Right renal cortex interstitium (tissue), 3 donors: ENCODE results near the gene SLC6A17. TPM values are rescaled to one million over a fixed set of nuclear protein-coding genes. Genes with fewer than 3 reads are reported as not detected.

ENCODE experiments used
- DNase-seq, 3 donors: peaks; one replicate each; pipeline ENCODE4 v3.0.0-alpha.2; 2013; ENCODE audit warnings: low read depth in 3 of 3, low spot score in 2 of 3
- polyA plus RNA-seq, 3 donors: library from polyadenylated mRNA; unstranded; fragments of 120-200 nt; gene quantifications; one replicate each; pipeline ENCODE4 v1.2.1, GENCODE V29; 2013; ENCODE audit not compliant: insufficient read length in 3 of 3

The SLC6A17 gene
- polyA plus RNA-seq, 3 donors = 0.79 to 0.89 (median 0.83) TPM

DNA sequence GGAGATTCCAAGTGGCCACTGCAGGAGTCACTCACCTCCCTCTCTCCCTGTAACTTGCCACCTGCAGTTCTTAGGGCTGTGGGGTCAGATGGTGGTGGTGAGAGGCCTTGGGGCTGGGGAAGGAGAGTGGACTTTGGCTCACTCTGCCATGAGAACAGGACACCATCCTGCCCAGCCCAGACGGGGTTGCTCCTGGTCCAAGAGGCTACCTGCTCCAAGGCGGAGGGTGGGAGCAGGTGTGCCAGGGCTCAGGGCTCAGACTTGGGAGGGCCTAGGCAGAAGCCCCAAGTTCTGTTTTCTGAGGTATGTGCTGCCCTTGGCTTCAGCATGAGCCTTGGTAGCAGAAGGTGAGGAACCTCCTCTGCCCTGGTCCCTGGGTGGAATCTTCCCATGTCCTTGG lies 48.5 kb downstream of the SLC6A17 start:
- no peak for DNase-seq

DNA sequence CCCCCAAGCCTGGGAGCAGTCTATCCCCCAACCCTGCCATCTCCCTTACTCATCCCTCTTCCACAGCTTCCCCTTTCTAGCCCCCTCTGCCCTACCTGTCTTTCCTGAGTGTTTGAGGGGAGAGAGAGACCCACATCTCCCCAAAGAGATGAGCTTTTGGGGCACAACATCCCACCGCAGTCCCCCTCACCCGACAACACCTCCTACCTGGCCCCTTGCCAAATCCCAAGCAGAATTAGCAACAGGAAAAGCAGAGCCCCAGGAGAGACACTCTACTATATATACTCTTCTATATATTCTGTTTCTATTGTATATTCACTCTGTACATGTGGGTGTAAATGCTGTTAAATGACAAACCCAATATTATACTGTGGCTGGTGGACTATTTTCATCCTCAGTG lies 49.9 kb downstream of the SLC6A17 start:
- no peak for DNase-seq

DNA sequence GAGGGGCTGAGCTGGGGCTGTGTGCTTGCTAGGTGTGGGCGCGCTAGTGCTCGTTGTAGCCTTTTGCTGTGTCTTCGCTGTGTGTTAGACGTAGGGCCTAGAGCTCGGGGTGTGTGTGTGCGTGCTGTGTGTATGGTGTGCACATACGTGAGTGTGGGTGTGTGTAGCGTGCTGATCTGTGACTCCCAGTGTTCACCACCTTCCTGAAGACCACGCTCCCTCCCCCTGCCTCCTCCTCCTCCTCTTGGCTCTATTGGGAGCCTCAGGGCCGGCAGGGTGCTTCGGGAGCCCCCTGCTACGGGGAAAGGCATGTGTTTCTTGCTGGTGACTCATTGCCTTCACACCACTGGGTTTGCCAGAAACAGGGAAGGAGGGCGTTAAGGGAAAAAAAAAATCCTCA lies 50.4 kb downstream of the SLC6A17 start:
- no peak for DNase-seq

DNA sequence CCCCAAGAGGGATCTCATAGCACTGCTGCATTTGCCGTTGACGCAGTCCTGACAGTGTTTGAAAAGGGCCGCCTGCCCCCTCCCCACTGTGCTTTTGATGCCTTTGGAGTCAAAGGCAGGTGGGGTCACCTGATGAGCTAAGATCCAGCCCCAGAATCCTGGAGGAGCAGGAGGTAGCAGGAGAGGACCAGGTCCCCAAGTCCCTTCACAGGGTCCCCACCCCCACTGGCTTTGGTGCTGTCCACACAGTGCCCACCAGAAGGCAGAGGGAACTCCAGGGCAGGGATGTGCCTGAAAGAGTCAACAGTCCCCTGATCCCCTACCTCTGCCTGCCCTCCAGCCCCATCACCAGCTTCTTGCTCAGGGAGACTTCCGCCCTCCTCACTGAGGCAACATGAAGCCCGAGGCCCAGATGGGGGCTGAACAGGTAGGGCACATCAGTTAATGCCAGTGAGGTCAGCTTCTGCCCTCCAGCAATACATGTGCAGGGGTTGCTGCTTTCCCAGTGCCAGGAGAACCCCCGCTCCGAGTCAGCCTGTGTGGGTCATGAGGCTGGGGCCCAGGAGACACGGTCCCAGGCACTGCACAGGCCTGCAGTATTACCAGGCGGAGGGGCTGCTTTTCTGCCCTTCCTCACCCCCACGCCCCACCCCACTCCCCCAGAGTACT lies 51.0 kb downstream of the SLC6A17 start:
- DNase-seq = no peak

DNA sequence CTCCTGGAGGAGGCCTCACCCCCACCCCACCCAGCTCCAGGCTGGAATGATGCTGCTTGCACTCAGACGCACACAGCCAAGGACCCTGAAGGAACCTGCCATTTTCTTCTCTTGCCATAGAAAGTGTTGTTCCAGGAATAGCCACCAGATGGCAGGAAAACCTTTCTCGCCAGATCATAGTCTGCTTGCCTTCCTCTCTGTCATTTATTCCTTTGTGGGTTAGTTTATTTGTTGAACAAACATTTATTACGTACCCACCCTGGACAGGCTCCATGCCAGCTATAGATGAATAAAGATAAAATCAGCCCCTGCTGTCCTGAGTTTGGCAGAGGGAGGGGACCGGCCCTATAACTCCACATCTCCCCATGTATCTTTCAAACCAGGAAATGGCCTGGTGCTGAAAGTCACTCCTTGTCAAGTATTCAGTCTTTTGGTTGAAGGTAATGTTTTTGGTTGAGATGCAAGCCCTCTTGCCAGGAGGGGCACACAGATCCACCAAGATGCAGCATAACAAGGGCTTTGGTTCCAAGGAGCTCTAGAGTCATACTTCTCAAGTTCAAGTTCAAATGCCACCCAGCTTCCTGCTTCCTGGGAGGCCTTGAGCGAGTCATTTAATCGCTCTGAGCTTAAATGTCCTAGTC lies 52.8 kb downstream of the SLC6A17 start:
- peak in 1 of 3 donors; percentile 66 for DNase-seq

DNA sequence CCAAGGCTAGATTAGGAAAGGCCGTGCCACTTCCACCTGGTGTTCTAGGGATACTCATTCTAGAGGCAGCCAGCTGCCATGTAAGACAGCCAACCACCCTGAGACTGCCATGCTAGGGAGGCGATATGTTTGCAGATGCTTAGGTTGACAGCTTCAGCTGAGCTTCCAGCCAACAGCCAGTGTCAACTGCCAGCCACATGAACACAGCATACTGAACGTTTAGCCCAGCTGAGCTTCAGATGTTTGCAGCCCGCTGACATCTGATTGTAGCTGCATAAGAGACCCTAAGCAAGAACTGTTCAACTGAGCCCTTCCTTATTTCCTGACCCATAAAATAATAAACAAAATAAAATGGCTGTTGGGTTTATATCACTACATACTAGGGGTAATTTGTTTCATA lies 54.9 kb downstream of the SLC6A17 start:
- no peak for DNase-seq

DNA sequence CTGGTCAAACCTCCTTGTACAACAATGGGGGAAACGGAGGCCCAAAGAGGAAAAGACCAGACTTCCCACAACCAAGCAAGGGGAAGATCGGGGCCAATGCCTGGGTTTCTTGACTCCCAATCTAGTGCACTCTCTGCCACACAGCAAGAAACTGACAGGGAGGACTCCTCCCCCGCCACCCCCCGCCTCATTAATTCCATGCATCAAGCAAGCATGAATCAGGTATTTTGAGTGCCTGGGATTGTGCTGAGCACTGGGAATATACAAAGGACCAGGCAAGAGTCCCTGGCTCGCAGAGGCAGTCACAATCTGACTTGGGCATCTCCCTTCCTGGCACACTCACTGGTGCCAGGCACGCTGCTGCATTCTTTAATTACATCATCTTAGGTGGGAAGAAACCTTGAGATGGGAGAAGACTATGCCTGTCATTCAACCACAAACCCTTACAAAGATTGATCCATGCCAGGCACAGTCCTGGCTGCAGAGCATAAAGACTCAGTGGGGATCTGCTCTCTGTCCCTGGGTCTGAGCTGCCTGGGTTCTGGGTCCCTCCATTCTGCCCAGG lies 55.4 kb downstream of the SLC6A17 start:
- no peak for DNase-seq

DNA sequence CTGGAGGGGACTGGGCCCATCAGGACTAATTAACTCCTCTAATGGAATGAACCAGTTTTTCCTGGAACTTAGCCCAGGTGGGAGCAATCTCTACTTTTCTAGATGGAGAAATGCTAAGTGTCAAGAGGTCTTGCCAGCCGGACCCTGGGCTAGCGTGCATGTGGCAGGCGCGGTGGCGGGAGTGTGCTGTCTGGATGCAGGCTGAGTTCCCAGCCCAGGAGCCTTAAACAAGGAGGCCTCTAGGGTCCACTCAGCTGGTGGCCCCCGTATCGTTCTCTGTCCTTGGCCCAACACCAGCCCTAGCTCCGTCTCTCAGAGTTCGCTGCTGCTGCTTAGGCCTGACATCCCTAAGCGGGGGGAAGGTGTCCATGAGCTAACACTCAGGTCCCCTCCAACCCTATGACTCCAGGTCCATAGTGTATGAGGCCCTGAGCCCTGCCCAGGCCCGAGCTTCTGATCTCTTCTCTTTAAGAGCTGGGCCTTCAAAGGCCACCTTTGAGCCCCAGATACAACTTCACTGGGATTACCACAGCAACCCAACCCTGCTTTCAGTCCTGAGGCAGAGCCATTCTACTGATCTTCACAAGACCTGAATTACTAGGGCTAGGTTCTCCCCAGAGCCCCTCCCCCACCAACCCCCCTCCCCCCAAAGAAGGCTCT lies 56.1 kb downstream of the SLC6A17 start:
- DNase-seq = no peak

DNA sequence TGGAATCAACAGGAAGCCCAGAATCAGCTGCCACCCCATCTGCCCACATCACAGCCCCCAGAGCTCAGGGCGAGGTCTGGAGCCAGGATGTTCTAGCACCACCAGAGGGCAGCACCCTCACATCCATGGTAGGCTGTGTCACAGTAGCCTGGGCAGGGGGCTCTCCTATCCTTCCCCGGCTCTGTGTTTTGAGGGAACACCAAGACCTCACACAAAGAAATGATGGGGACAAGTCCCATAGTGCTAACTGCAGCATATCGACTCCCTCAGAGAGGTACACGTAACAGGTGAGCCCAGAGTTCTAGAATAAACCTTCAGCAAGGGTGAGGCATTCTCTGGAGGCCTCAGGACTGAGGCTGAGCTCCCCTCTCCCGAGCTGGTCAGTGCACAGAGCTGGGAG lies 57.5 kb downstream of the SLC6A17 start:
- no peak for DNase-seq

DNA sequence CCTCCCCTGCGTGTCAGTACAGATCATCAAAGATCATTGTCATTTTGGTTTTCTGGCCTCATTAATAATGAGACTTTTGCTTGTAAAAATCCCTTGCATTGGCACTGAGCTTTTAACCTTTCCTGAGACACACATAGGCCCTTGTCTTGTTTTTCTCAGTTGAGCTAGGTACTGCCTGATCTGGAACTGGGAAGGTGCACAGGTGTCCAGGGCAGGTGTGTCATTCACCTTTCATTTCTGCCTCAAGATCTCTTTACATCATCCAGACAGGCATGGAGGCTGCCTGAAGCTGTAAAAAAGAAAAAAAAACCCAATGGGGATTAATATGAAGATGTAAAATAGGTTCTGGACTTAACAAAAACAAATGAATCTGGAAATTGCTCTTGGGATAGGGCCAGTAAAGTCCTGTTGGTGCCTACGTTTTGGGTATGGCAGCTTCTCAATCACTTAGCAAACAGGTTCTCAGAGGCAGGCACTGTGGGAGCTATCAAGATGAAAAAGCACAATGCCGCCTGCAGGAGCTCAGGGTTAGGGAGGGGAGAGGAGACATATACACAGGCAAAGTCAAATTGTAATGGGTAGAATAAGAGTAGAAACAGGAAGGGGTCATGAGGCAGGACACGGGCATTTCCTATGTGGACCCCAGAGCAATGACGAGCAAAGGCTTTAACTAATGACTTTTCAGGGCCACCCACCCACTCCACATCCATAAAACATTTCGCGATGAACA lies 58.8 kb downstream of the SLC6A17 start:
- DNase-seq = no peak

DNA sequence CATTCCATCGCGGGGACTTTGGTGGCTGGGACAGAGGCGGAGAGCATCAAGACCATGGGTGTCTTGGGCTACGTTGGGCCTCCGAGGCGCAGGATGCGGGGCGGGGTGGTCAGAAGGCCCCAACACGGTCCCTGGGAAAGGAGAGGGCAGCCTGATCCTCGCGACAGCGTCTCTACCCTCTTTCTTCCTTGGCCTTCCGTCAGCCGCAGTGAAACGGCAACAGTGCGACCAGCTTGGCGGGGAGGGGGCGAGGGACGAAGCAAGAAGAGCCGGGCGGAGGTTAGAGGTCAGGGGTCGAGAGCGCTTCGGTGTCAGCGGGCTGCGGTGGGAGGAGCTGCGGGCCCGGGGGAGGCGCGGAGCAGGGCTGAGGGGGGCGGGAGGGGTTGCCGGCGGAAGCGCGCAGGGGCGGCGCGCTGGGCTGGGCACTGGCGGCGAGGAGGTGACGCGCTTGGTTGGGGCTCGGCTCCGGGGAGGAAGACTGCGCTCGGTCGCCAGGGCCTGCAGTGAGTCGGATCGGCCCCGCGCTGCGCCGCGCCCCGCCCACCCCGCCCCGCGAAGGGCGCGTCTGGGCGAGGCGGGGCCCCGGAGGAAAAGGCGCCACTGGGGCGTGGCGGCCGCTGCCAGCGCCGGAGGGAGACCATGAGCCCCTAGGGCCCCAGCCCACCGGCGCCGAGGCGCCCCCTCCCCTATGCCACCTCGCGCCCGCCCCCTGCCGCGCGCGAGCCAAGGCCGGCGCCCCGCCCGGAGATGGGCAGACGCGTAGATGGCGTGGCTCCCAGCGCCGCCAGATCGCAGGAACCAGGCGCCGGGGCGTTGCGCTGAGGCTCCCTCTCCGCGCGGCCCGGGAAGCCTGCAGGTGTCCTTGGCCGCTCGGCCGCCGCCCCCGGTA lies 59.7 kb downstream of the SLC6A17 start, which contains the start of gene KCNC4:
Gene KCNC4, plus strand, starts transcription at position 600 of the 889 bp plus-strand sequence. CDS start 1,186 bp downstream, outside the sequence.
- DNase-seq = no peak

DNA sequence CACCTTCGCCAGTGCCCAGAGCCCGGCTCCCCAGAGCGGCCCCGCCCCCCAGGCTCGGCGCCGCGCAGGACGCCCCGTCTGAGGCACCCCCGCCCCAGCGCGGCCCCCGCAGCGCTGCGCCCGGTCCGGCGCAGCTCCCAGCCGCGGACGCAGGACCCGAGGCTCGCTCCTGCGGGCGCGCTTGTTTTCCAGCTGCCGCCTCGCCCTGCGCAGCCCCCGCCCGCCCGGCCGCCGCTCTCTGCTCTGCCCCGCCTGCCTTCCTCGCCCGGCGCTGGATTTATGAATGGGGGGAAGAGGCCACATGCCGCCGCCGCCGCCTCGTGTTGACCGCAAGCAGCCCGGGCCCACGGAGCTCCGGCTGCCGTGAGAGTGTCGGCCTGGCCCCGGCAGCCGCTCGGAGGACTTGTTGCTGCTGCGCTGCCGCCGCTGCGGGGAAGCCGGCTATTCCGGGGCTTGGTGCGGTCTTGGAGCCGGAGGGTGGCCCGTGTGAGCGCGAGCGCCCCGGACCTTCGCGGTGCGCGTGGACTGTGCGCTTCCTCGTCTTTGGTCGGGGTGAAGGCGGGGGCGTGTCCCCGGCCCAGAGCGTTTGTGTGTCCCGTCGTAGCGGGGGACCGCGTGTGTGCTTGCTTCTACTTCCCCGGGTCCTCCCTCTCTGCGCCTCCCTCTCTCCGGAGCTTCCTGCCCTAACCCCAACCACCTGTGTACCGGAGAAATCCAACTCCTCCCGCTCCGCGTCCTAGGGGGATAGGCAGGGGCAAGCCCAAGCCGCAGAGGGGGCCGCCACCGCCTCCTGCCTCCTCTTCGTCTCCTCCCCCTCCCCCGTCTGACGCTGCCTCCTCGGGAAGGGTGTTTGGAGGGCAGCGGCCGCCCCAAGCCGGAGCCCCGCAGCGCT lies 60.6 kb downstream of the SLC6A17 start:
- DNase-seq = no peak

DNA sequence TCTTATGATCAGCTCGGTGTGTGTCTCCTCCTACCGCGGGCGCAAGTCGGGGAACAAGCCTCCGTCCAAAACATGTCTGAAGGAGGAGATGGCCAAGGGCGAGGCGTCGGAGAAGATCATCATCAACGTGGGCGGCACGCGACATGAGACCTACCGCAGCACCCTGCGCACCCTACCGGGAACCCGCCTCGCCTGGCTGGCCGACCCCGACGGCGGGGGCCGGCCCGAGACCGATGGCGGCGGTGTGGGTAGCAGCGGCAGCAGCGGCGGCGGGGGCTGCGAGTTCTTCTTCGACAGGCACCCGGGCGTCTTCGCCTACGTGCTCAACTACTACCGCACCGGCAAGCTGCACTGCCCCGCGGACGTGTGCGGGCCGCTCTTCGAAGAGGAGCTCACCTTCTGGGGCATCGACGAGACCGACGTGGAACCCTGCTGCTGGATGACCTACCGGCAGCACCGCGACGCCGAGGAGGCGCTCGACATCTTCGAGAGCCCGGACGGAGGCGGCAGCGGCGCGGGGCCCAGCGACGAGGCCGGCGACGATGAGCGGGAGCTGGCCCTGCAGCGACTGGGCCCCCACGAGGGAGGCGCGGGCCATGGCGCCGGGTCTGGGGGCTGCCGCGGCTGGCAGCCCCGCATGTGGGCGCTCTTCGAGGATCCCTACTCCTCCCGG lies 61.3 kb downstream of the SLC6A17 start:
- no peak for DNase-seq

DNA sequence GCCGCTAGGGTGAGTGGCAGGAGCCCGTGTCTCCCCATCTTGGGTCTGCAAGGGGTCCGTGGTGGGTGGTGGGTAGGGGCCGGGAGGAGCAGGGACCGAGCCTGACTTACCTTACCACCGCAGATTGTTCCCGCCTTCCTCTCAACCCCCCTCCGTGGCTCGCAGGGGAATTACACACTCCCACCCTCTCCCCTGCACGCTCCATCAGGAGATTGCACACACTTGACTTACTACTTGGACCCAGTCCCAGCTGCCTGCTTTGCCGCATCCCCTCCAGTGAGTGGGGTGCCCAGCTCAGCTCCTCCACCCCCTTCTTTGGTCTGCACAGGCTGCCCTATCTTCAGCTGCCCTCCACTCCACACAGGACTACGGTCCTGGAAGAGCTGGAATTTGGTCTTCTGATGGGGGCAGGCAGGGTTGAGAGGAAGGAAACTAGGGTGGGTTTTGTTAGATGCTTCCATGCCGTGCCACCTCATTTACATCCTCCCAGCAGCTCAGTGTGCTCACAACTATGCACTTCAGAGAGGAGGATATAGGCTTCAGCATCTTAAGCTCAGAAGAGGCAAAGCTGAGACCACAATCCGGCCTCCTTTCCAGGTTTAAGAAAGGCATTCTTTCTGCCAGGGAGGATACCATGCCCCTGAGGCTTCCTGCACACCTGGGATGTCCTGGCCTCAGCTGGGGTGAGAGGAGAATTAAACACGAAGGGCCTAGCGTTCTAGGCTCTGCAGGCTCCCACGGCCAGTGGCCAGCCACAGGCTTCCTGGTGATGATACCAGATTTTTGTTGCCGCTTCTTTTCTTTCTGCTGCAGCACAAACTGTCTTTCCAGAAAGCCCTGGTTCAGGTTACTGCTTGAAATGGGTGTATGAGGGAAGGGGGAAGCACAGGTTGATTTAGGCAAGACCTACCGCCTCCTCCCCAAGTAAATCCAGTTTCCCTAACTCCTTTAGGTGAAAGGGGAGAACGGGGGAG lies 62.2 kb downstream of the SLC6A17 start:
- no peak for DNase-seq

DNA sequence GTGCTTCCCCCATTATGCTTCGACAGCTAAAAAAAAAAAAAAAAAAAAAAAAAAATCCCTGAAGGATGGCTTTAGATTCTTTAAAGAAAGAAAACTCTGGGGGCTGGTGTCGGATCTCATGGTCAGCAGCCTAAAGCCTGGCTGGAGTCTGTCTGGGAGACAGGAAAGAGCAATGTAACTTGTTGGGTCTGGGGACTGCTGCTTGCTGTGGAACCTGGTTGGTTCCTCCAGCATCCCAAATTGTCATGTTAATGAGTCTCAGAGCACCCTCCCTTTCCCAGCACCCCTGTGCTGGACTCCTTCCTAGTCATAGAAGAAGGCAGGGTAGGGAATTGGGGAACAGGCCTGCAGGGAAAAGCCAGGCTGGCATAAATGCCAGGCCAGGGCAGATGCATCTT lies 62.8 kb downstream of the SLC6A17 start:
- DNase-seq = no peak

DNA sequence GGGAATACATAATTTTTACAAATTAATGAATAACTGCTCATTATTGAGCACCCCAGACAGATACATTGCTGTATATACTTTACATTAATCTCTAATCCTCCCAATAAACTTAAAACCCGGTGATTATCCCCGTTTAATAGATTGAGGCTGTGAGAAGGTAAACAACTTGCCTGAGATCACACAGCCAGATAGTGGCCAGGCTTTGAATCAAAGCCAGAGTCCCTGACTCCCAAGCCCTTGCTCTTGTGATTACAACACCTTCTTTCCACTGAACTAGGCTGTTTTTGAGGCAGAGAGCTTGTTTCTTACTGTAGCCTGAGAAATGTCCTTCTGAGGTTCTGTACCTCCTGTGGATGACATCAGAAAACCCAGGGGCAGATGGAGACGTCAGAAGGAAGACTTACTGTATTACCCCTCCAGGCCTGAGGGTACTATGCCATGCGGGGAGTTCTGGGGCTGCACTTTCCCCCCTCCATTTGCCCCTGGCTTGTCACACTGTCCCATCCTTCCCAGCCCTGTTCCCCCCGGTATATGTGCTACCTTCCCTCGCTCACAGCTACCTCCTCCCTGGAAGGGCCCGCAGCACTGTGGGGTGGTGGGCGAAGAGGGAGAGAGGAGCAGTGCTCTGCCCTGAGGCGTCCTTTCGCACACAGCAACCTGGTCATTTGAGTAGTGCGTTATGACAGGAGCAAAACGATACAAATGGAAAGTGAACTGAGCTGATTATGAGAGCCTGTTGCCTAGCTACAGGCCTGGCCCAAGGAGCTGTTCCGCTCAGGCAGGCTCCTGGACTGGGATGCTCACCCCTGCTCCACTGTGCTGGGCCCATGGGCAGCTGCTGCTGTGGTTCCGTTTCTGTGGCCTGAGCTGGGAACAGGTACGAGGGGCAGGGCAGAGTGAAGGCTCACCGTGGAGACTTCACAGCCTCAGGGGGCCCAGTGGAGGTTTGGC lies 64.4 kb downstream of the SLC6A17 start:
- no peak for DNase-seq
